Measurements from ENCODE around the gene CHCHD6. TPM values are rescaled to one million over a fixed set of nuclear protein-coding genes. Genes with fewer than 3 reads are reported as not detected.

CHCHD6 gene
- total RNA-seq, 1 donor from 2014 or later = 17.2 TPM

GRCh38 chr3:126743350-126743749 lies 39.3 kb downstream of the CHCHD6 start:
- peaks cover 8% of the 10 kb centered on the region for H3K36me3 Mint-ChIP-seq (ENCODE audit: unreplicated experiment)
- DNase-seq = no peak
- H3K27me3 Mint-ChIP-seq (ENCODE audit: unreplicated experiment) = peaks cover 5% of the 10 kb centered on the region
- peak overlapping the region; percentile 28 for H3K27ac Mint-ChIP-seq (ENCODE audit: unreplicated experiment)
- TF ChIP-seq CTCF (IDR thresholded peaks at IDR 0.05; ENCODE audit: partially characterized antibody, unreplicated experiment) = no peak
- H3K9me3 Mint-ChIP-seq (ENCODE audit: unreplicated experiment) = peaks cover 7% of the 10 kb centered on the region
- H3K4me1 Mint-ChIP-seq (ENCODE audit: low read depth, unreplicated experiment) = peaks cover 35% of the 10 kb centered on the region
- no peak overlapping the region for H3K4me3 Mint-ChIP-seq (ENCODE audit: unreplicated experiment)

- no peak for DNase-seq
- peaks cover 6% of the 10 kb centered on the region for H3K27me3 Mint-ChIP-seq (ENCODE audit: unreplicated experiment)
- no peak overlapping the region for H3K27ac Mint-ChIP-seq (ENCODE audit: unreplicated experiment)
- H3K4me3 Mint-ChIP-seq (ENCODE audit: unreplicated experiment) = no peak overlapping the region
- peaks cover 38% of the 10 kb centered on the region for H3K4me1 Mint-ChIP-seq (ENCODE audit: low read depth, unreplicated experiment)
- peaks cover 8% of the 10 kb centered on the region for H3K36me3 Mint-ChIP-seq (ENCODE audit: unreplicated experiment)
- H3K9me3 Mint-ChIP-seq (ENCODE audit: unreplicated experiment) = peaks cover 8% of the 10 kb centered on the region
- no peak for TF ChIP-seq CTCF (IDR thresholded peaks at IDR 0.05; ENCODE audit: partially characterized antibody, unreplicated experiment)
Measured at GRCh38 chr3:126743781-126744180, 39.7 kb downstream of the CHCHD6 start.

- peaks cover 5% of the 10 kb centered on the region for H3K36me3 Mint-ChIP-seq (ENCODE audit: unreplicated experiment)
Measured at GRCh38 chr3:126745760-126746394, 41.8 kb downstream of the CHCHD6 start.

GRCh38 chr3:126746395-126747177 lies 42.5 kb downstream of the CHCHD6 start:
- TF ChIP-seq CTCF (IDR thresholded peaks at IDR 0.05; ENCODE audit: partially characterized antibody, unreplicated experiment) = no peak
- Mint-ChIP-seq H3K27ac (ENCODE audit: unreplicated experiment) (no peak overlapping the region), H3K27me3 (ENCODE audit: unreplicated experiment) (peaks cover 9% of the 10 kb centered on the region), H3K9me3 (ENCODE audit: unreplicated experiment) (peaks cover 12% of the 10 kb centered on the region), H3K4me1 (ENCODE audit: low read depth, unreplicated experiment) (peaks cover 56% of the 10 kb centered on the region), H3K36me3 (ENCODE audit: unreplicated experiment) (peaks cover 5% of the 10 kb centered on the region), H3K4me3 (ENCODE audit: unreplicated experiment) (no peak overlapping the region)
- no peak for DNase-seq

More at GRCh38 chr3:126745760-126746394, 41.8 kb downstream of the CHCHD6 start:
- Mint-ChIP-seq H3K4me3 (ENCODE audit: unreplicated experiment) (no peak overlapping the region), H3K4me1 (ENCODE audit: low read depth, unreplicated experiment) (peaks cover 52% of the 10 kb centered on the region), H3K27me3 (ENCODE audit: unreplicated experiment) (peaks cover 8% of the 10 kb centered on the region), H3K9me3 (ENCODE audit: unreplicated experiment) (peaks cover 11% of the 10 kb centered on the region), H3K27ac (ENCODE audit: unreplicated experiment) (no peak overlapping the region)
- no peak for DNase-seq
- TF ChIP-seq CTCF (IDR thresholded peaks at IDR 0.05; ENCODE audit: partially characterized antibody, unreplicated experiment) = no peak

GRCh38 chr3:126747768-126748167 lies 43.7 kb downstream of the CHCHD6 start:
- peaks cover 5% of the 10 kb centered on the region for H3K36me3 Mint-ChIP-seq (ENCODE audit: unreplicated experiment)
- H3K27ac Mint-ChIP-seq (ENCODE audit: unreplicated experiment) = no peak overlapping the region
- H3K4me3 Mint-ChIP-seq (ENCODE audit: unreplicated experiment) = no peak overlapping the region
- TF ChIP-seq CTCF (IDR thresholded peaks at IDR 0.05; ENCODE audit: partially characterized antibody, unreplicated experiment) = no peak
- H3K27me3 Mint-ChIP-seq (ENCODE audit: unreplicated experiment) = peaks cover 9% of the 10 kb centered on the region
- no peak for DNase-seq
- H3K9me3 Mint-ChIP-seq (ENCODE audit: unreplicated experiment) = peaks cover 10% of the 10 kb centered on the region
- H3K4me1 Mint-ChIP-seq (ENCODE audit: low read depth, unreplicated experiment) = peaks cover 53% of the 10 kb centered on the region
